Heart right ventricle (tissue), 16 donors: Measurements from ENCODE around the gene SVIL. TPM values are rescaled to one million over a fixed set of nuclear protein-coding genes. Genes with fewer than 3 reads are reported as not detected.

ENCODE experiments used
- ATAC-seq, 8 donors: fragments of 200-7000 bp; cut with Tn5 transposase; one replicate each; pipeline ENCODE4 v1.9.1; 2020; ENCODE audit warnings: mild to moderate bottlenecking in 8 of 8, moderate library complexity in 8 of 8, moderate number of reproducible peaks in 1 of 8
- DNase-seq, 2 donors: peaks; one replicate each; pipeline ENCODE4 v3.0.0-alpha.2; 2020
- H3K27ac ChIP-seq, 10 donors: fragments of 200-600 bp; sonication (generic) in 2 of 10; one replicate each; pipeline versions ENCODE4 v1.5.0 to v1.8.0; 2020 to 2022; ENCODE audit warnings: mild to moderate bottlenecking in 3 of 10
- H3K27me3 ChIP-seq, 7 donors: fragments of 200-600 bp; one replicate each; pipeline ENCODE4 v1.8.0; 2021 to 2022; ENCODE audit warnings: mild to moderate bottlenecking in 2 of 7
- H3K36me3 ChIP-seq, 9 donors: fragments of 200-600 bp; sonication (generic) in 1 of 9; one replicate each; pipeline versions ENCODE4 v1.5.0 to v1.8.0; 2020 to 2022; ENCODE audit warnings: mild to moderate bottlenecking in 2 of 9
- H3K4me1 ChIP-seq, 9 donors: fragments of 200-600 bp; sonication (generic) in 1 of 9; one replicate each; pipeline versions ENCODE4 v1.5.0 to v1.8.0; 2020 to 2022; ENCODE audit warnings: mild to moderate bottlenecking in 4 of 9
- H3K4me3 ChIP-seq, 10 donors: fragments of 200-600 bp; sonication (generic) in 2 of 10; one replicate each; pipeline versions ENCODE4 v1.5.0 to v1.8.0; 2020 to 2022; ENCODE audit warnings: mild to moderate bottlenecking in 7 of 10, moderate library complexity in 2 of 10
- H3K9me3 ChIP-seq, 11 donors: fragments of 200-600 bp in 10 of 11; sonication (generic) in 2 of 11; one replicate each; pipeline versions ENCODE4 v1.5.0 to v1.8.0; 2013 to 2022; ENCODE audit warnings: mild to moderate bottlenecking in 2 of 11, control low read depth in 1 of 11, moderate library complexity in 1 of 11
- CTCF ChIP-seq, 9 donors: fragments of 200-600 bp; sonication (generic) in 2 of 9; IDR thresholded peaks; one replicate each; pipeline versions ENCODE4 v1.5.0 to v1.8.0; 2021 to 2022; ENCODE audit warnings: antibody characterized with exemption in 9 of 9, mild to moderate bottlenecking in 5 of 9, moderate library complexity in 1 of 9
- WGBS, 2 donors: extraction: QIAGEN DNeasy Blood & Tissue Kit; methylation state at CpG; one replicate each; pipeline ENCODE4 v1.1.7; 2013; ENCODE audit warnings: inconsistent platforms in 1 of 2; 5-methylcytosine and 5-hydroxymethylcytosine counted together
- intact Hi-C, 10 donors: fragments of 100-400 bp; cut with DNase I; formaldehyde crosslinking; loops; one replicate each; pipeline versions ENCODE4 v1.11.1 to v1.14.2; 2022
- polyA plus RNA-seq, 2 donors: library from polyadenylated mRNA; stranded (reverse); fragments of 200-250 nt; gene quantifications; one replicate each; pipeline ENCODE4 v1.2.3, GENCODE V29; 2013
- total RNA-seq, 10 donors: library from RNA; stranded (reverse); fragmentation: NEBNext Ultra II Directional in 3 of 10; extraction: Animal tissue kit (Norgen Biotek cat#: 25700) in 3 of 10; gene quantifications; one replicate each; pipeline versions ENCODE4 v1.2.1 to v1.2.4, GENCODE V29; 2021 to 2023
- donor health status: Arrhythmogenic right ventricular cardiomyopathy.
- donor health status: ischemic (EF 13 %, LVEDD 7.1; RV severe dilation, severe dysfunction).
- donor health status: healthy with polysubstance abuse.
- donor health status: DM: no; HTN: yes; CAD: no.
- donor health status: DM: no; HTN: no; CAD: no.
- donor health status: ischemic (EF 25% LVEDD 6.9; RV normal size, moderate dysfunction).
- donor health status: ischemic (EF 25% LVEDD 5.7; RV mildly dilated, moderate dysfunction).
- donor health status: healthy.
- donor health status: DM: yes; HTN: yes; CAD: no.
- donor health status: Ischemic cardiomyopathy.
- donor health status: ischemic (EF 35%, LVEDD 5.7; RV mildly dilated, moderate dysfunction).
- donor health status: nonischemic (EF 11% LVEDD 7.7; RV severe dilation, severe dysfunction).
- donor health status: DM: yes; HTN: yes; CAD: no.
- donor health status: PGD.
- donor health status: ischemic (EF 29% LVEDD 5.4; RV normal size, mild dysfunction).
- donor health status: nonischemic (EF 23%, LVEDD 6.1; RV moderate dilation, normal function).

SVIL gene
- total and polyA plus RNA-seq, 12 donors = 38.6 to 655 (median 450) TPM

- DNase-seq = peak in 1 of 2 donors; percentile 62
- Histone ChIP-seq H3K27ac (peak overlapping the region; percentile 24 to 94 (median 80)), H3K27me3 (no peaks in the 10 kb centered on the region), H3K4me1 (peaks cover 6 to 54% (median 42%) of the 10 kb centered on the region in 9 donors), H3K36me3 (no peaks in the 10 kb centered on the region), H3K9me3 (no peaks in the 10 kb centered on the region), H3K4me3 (peak overlapping the region in 1 of 10 donors; percentile 4)
- peak; percentile 50 to 91 (median 84) for ATAC-seq
- no peak for TF ChIP-seq CTCF (IDR thresholded peaks at IDR 0.05)
- intact Hi-C loops = loop anchor here in 4 of 10 donors (5.0 to 10.0 kb wide), 4 partner anchors 89 to 212 kb away; no protein-coding TSS in a partner anchor
Observed at GRCh38 chr10:29642990-29643389, 8.2 kb upstream of the SVIL start.

GRCh38 chr10:29637537-29637936, 2.8 kb upstream of the SVIL start:
- H3K27ac ChIP-seq = no peak overlapping the region
- no peaks in the 10 kb centered on the region for H3K9me3 ChIP-seq
- TF ChIP-seq CTCF (IDR thresholded peaks at IDR 0.05) = no peak
- no peaks in the 10 kb centered on the region for H3K27me3 ChIP-seq
- no peaks in the 10 kb centered on the region for H3K36me3 ChIP-seq
- H3K4me3 ChIP-seq = no peak overlapping the region
- peaks cover 2 to 40% (median 31%) of the 10 kb centered on the region in 9 donors for H3K4me1 ChIP-seq
- DNase-seq (no peak), ATAC-seq (no peak)
- WGBS, 2 donors = 96 to 98% methylated on average over 3 of the region's 3 CpGs
- intact Hi-C loops = loop anchor here in 4 of 10 donors (10.0 kb wide), 4 partner anchors 87 to 217 kb away; no protein-coding TSS in a partner anchor

GRCh38 chr10:29636178-29636577, 1.4 kb upstream of the SVIL start:
- 45 to 47% methylated on average over 2 of the region's 2 CpGs for WGBS, 2 donors
- Histone ChIP-seq H3K9me3 (no peaks in the 10 kb centered on the region), H3K4me3 (no peak overlapping the region), H3K4me1 (peaks cover 2 to 38% (median 27%) of the 10 kb centered on the region in 9 donors), H3K27me3 (no peaks in the 10 kb centered on the region), H3K36me3 (no peaks in the 10 kb centered on the region), H3K27ac (peak overlapping the region; percentile 62 to 93 (median 86))
- intact Hi-C loops = loop anchor here in 4 of 10 donors (10.0 kb wide), 4 partner anchors 89 to 219 kb away; no protein-coding TSS in a partner anchor
- ATAC-seq (peak in 4 of 8 donors; percentile 22 to 39 (median 32)), DNase-seq (no peak)
- no peak for TF ChIP-seq CTCF (IDR thresholded peaks at IDR 0.05)

GRCh38 chr10:29635711-29636144, 957 bp upstream of the SVIL start:
- H3K36me3 ChIP-seq = no peaks in the 10 kb centered on the region
- peaks cover 2 to 42% (median 27%) of the 10 kb centered on the region in 9 donors for H3K4me1 ChIP-seq
- intact Hi-C loops = loop anchor here in 4 of 10 donors (10.0 kb wide), 4 partner anchors 89 to 219 kb away; no protein-coding TSS in a partner anchor
- ATAC-seq (peak in 5 of 8 donors; percentile 3 to 61 (median 43)), DNase-seq (no peak)
- H3K27ac ChIP-seq = peak overlapping the region; percentile 62 to 93 (median 86)
- no peaks in the 10 kb centered on the region for H3K9me3 ChIP-seq
- peak overlapping the region in 5 of 10 donors; percentile 6 to 59 (median 55) for H3K4me3 ChIP-seq
- H3K27me3 ChIP-seq = no peaks in the 10 kb centered on the region
- WGBS, 2 donors = 40 to 44% methylated on average over 4 of the region's 4 CpGs
- TF ChIP-seq CTCF (IDR thresholded peaks at IDR 0.05) = no peak
